HG02623 (cell line): ENCODE data around the gene PRKAG2.

Source experiments
- ATAC-seq: cut with Tn5 transposase; IDR thresholded peaks from one replicate; pipeline ENCODE4 v1.9.1; 2021; ENCODE audit warnings: moderate library complexity; ENCODE audit not compliant: unreplicated experiment

The PRKAG2 gene

GRCh38 chr7:151508991-151509390, 367.9 kb downstream of the PRKAG2 start:
- ATAC-seq = no peak

GRCh38 chr7:151507806-151508205, 369.1 kb downstream of the PRKAG2 start:
- no peak for ATAC-seq

GRCh38 chr7:151506901-151507382, 370.0 kb downstream of the PRKAG2 start:
- ATAC-seq = no peak
